ENCODE measurements around the gene SEMA3B.
A peak's percentile ranks its signal among the peaks of the same experiment; 100 is the strongest.
"Not testable (repeated sequence)": the region's sequence is repeated elsewhere in the genome, so short reads cannot be mapped to it uniquely, and the experiment has no call there.

SEMA3B gene

DNA sequence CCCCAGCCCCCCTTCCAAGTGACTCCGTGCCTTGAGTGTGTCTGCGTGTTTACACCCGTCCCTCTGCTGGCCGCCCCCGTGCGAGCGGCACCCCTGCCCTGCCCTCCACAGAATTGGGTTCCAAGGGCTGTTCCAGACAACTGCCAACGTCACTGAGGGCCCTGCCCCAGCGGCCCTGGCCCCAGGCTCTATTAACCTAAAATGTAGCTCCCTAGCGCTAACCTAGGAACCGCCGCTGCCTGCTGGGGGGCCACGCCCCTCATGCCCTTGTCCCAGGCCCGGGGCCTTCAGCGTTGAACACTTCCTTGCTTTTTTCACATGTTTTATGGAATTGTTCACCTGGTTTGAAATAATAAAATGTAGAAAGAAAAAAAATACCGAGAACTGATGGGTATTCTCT, 10.0 kb upstream of the SEMA3B start:
- no peak for DNase-seq (ENCODE audit: low read depth)

GRCh38 chr3:50259432-50260026, 9.4 kb upstream of the SEMA3B start:
- DNase-seq (ENCODE audit: low read depth), result no peak

DNA sequence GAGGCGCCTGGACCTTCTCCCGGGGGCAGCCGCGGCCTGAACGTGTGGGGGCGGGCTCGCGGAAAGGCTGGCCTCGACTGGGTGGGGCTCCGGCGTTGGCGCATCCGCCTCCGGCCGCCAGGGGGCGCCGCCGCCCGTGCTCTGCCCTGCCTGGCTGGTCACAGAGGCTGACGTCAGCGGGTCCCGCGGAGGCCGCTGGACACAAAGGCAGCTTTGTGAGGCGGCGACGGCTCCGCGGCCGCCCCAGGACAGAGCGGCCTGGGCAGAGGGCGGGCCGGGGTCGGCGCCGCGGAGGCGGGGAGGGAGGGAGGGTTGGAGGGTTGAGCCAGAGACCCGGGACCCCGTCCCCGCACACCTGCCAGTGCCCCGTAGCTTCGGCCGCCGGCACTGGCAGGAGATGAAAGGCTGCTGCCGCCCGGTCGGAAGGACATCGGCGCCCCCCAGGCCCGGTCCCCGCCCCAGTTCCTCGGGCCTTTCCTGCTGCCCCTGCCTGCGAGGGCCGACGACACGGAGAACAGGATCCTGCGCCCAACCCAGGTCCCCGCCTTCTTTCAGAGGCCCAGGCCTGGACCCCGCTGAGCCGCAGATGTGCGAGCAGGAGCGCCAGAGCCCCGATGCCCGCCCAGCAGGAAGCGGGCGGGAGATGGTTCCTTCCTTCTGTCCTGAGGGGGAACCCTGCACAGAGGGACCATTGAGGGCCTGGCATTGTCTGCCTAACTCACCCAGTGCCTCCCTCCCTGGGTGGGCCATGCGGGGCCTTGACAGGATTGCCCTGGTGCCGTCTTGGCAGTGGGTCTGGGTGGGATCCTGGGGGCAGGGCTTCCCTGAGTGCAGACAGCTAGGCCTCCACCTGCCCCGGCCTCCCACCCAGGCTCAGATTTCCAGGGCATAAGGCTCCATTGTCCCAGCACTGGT, 8.7 kb upstream of the SEMA3B start:
- DNase-seq (ENCODE audit: low read depth), result peak; percentile 67

DNA sequence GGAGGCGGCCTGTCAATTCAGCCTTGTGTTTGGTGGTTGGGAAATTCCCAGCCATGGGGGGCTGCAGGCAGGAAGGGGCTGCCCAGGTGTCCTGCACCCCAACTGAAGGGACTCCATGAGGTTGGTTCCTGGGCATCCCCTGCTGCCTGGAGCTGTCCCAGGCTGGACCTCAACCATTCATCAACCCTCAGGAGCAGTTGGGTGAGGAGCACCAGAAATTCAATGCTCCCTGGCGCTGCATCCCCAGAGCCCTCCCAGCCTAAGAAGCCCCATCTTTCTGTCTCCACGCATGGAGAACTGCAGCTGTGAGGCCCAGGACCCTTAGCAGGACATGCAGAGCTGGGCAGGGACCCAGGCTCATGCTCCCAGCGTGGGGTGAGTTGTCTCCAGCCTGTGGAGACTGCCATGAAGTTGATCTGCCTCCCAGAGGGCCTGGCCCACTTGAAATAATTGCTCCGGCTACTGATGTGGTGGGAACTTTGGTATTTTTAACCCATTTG, 8.0 kb upstream of the SEMA3B start:
- DNase-seq (ENCODE audit: low read depth), result no peak

- DNase-seq (ENCODE audit: low read depth), result no peak
Measured at GRCh38 chr3:50261505-50261904, 7.4 kb upstream of the SEMA3B start.

DNA sequence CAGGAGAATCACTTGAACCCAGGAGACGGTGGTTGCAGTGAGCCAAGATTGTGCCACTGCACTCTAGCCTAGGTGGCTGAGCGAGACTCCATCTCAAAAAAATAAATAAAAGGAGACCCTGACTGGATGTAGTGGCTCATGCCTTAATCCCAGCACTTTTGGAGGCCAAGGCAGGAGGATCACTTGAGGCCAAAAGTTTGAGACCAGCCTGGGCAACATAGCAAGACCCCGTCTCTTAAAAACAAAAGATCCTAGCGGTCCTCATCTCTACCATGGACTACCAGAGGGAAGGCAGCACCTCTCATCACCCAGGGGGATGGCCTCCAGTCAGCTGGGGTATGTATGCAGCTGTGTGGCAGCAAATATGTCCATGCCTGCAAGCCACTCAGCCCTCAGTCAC, 6.7 kb upstream of the SEMA3B start:
- not testable (repeated sequence) for DNase-seq (ENCODE audit: low read depth)

- DNase-seq (ENCODE audit: low read depth), result no peak
Measured at GRCh38 chr3:50262778-50263177, 6.2 kb upstream of the SEMA3B start.

DNA sequence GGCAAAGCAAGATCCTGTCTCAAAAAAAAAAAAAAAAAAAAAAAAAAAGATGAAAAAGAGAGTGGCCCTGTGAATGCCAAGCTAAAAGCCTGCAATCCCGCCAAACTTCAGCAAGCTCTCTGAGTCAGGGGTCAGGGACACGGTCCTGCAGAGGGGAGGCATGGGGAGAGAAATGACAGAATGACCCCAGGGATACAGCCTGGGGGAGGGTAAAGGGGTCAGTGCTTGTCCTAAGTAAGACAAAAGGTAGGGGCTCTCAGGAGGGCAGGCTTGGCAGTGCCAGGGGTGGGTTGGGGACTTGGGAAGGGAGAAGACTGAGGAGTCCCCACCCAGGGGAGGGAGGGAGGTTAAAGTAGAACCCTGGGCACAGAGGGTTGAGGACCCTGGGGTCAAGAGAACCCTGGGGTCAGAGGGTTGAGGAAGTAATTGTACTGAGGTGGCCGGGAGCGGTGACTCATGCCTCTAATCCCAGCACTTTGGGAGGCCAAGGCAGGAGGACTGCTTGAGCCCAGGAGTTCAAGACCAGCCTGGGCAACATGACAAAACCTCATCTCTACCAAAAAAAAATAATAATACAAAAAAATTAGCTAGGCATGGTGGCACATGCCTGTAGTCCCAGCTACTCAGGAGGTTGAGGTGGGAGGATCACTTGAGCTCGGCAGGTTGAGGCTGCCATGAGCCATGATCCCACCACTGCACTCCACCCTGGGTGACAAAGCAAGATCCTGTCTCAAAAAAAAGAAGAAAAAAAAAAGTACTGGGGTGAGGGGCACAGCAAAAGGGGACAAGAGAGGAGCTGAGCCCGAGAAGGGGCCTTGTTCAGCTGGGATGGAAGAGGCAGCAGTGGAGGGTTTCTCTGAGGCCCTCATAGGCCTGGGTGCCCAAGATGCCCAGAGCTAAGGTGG, 5.2 kb upstream of the SEMA3B start:
- no peak for DNase-seq (ENCODE audit: low read depth)

GRCh38 chr3:50264383-50264963, 4.5 kb upstream of the SEMA3B start:
- no peak for DNase-seq (ENCODE audit: low read depth)

GRCh38 chr3:50264964-50265485, 3.9 kb upstream of the SEMA3B start:
- no peak for DNase-seq (ENCODE audit: low read depth)

DNA sequence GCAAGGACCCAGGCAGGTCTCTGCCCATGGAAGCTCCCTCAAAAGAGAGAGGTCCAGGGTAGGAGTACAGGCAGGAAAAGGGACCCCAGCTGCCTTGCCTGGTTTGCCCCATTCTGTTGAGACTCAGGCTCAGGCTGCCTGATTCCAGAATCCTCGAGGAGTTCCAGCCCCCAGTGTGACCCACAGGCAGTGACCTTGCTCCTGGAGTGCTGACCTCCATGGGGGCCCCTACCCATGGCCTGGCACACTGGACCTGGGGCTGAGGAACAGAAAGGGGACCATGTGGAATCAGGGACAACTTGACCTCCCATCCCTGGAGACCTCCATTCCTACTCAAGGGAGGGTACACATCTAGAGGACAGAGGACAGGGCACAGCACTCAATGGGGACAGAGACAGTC, 3.4 kb upstream of the SEMA3B start:
- no peak for DNase-seq (ENCODE audit: low read depth)

DNA sequence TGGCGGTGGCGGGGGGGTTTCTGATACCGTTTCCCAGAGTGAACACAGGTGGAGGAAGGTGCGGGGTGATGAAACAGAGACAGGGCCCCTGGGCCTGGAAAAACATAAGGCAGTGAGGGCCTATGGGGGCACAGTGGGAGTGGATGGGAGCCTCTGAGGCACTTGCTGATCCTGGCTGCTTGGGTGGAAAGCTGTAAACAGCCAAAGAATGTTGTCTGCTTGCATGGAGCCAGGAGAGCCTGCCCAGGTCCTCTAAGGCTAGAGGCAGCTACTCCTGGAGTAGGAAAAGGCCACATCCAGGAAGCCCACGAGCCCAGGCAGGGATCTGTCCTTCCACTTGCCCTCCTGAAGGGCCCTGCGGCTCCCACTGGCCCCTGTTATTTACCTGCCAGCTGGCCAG, 2.9 kb upstream of the SEMA3B start:
- DNase-seq (ENCODE audit: low read depth), result no peak

DNA sequence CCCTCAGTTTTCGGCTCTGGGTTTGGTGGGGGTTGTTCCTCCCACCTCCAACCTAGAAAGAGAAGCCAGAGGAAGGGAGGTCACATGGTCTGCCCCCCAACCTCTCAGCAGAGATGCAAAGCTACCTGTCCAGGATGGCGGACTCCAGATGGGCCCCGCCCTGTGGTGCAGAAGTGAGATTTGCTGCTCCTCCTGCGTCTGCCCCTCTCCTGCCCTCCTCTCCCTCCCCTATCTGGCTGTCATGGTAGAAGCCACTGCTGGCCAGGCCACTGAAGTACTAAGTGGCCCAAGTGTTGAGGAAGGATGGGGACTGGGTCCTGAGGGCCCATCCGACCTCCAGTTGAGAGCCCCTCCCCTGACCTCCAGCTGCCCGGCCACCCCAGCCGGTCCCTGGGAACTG, 2.1 kb upstream of the SEMA3B start:
- DNase-seq (ENCODE audit: low read depth), result no peak

- DNase-seq (ENCODE audit: low read depth), result no peak
Measured at GRCh38 chr3:50267280-50267913, 1.6 kb upstream of the SEMA3B start.

- no peak for DNase-seq (ENCODE audit: low read depth)
Measured at GRCh38 chr3:50268276-50268675, 671 bp upstream of the SEMA3B start.

DNA sequence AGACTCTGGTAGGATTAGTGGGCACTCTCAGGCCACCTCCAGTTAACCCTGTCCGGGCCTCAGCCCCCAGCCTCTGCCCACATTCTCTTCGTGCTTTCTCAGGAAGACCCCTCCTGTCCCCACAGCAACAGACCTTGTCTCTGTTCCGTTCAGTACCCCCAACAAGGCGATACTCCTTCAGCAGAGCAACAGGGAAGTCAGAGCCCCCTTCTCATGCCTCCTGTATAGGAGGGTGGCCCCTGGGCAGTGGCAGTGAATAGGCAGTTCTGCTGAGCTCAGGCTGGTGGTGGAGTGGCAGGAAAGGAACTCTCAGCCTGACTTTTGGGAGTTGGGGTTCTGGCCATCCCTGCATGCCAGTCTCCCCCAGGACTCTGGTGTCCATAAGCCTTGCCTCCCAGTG, 513 bp downstream of the SEMA3B start:
- DNase-seq (ENCODE audit: low read depth), result no peak

DNA sequence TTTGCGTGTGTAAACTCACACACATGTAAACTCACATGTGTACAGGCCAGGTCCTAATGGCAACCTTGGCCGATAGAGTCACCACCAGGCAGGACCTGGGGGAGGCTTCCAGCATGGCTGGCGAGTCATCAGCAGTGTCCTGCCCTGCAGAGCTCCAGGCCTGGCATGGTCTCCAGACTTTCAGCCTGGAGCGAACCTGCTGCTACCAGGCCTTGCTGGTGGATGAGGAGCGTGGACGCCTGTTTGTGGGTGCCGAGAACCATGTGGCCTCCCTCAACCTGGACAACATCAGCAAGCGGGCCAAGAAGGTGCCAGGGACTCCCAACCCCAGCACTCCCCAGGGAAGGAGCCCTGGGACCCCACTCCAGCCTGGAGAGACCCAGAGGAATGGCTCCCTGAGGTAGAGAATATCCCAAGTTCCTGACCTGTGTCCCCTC, 1.0 kb downstream of the SEMA3B start:
- DNase-seq (ENCODE audit: low read depth), result no peak

DNA sequence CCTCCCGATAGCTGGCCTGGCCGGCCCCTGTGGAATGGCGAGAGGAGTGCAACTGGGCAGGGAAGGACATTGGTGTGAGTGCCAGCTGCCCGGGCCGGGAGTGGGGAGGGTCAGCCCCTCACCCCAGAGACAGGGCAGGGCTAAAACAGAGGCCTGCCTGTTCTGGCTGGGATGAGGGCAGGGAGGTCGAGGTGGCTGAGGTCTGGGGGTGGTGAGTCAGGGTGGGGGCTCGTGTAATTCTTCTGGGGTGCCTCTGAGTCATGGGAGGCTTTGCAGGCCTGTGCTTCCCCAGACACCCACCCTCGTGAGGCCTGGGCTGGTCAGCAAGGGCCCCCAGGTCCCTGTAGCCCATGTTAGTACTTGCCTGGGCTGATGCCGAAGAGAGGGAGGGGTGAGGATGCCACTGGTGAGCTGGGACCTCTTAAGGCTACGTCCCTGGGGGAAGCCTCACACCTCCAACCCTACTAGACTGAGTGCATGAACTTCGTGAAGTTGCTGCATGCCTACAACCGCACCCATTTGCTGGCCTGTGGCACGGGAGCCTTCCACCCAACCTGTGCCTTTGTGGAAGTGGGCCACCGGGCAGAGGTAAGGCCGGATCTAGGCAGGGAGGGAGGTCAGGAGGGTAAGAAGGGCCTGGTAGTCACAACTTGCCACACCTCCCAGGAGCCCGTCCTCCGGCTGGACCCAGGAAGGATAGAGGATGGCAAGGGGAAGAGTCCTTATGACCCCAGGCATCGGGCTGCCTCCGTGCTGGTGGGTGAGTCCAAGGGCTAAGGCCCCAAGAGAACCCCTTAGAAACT, 1.7 kb downstream of the SEMA3B start:
- DNase-seq (ENCODE audit: low read depth), result no peak

DNA sequence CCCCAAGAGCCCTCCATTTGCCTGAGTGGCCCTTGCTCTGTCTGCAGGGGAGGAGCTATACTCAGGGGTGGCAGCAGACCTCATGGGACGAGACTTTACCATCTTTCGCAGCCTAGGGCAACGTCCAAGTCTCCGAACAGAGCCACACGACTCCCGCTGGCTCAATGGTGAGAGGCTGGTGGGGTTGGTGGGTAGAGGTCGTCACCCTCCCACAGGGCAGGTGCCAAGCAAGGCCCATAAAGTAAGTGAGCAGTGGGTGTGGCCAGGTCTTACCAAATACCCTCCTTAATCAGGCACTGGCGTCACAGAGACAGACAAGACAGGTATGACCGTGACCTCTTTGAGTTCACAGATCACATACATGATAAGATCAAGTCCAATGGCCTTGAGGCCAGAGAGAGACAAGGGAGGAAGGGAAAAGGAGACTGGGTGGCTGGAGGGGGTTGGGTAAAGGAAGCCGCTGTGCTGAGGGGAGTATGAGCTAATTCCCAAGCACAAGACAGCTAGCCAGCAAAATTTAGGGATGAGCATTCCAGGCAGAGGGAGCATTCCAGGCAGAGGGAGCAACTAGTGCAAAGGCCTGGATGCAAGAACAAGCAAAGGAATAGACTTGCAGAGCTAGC, 2.5 kb downstream of the SEMA3B start:
- DNase-seq (ENCODE audit: low read depth), result no peak

- not testable (repeated sequence) for DNase-seq (ENCODE audit: low read depth)
Measured at GRCh38 chr3:50272538-50272910, 3.6 kb downstream of the SEMA3B start.

Data from T-helper 22 cell (primary cell).